IMR-90 (cell line): ENCODE results near the gene STXBP2. TPM values are rescaled to one million over a fixed set of nuclear protein-coding genes. Genes with fewer than 3 reads are reported as not detected.

Experiments
- ATAC-seq: fragments of 200-7000 bp; cut with Tn5 transposase; 2 replicates; pipeline ENCODE4 v1.9.1; 2020; ENCODE audit warnings: low read depth, mild to moderate bottlenecking, moderate library complexity
- BruUV-seq: library from RNA; stranded (reverse); fragments of 400-500 nt; replicated peaks from 2 replicates; lab custom pipeline; 2021; lab: Mats Ljungman, UMichigan
- CTCF ChIA-PET: fragments of 300-600 bp; formaldehyde crosslinking; extraction: SDS; loops from one replicate; lab custom pipeline; 2021; ENCODE audit warnings: antibody characterized with exemption; lab: Yijun Ruan, JAX
- POLR2A ChIA-PET: fragments of 300-600 bp; sonication (Branson Sonifier 250); formaldehyde crosslinking; loops from one replicate; lab custom pipeline; 2022; ENCODE audit warnings: antibody characterized with exemption; ENCODE audit not compliant: unreplicated experiment; lab: Charles Lee
- DNase-seq: peaks from one replicate; pipeline ENCODE4 v3.0.0; 2013
- H2AFZ ChIP-seq: replicated peaks from 2 replicates; pipeline ENCODE3; 2013; ENCODE audit warnings: low read length, mild to moderate bottlenecking; ENCODE audit not compliant: poor library complexity
- H2AK5ac ChIP-seq: 2 replicates; pipeline ENCODE4 v1.6.1; 2013; ENCODE audit warnings: low read depth, low read length, inconsistent platforms
- H2AK9ac ChIP-seq: replicated peaks from 2 replicates; pipeline ENCODE3; 2013; ENCODE audit warnings: mild to moderate bottlenecking, low read depth, low read length, moderate library complexity; ENCODE audit not compliant: poor library complexity
- H2BK120ac ChIP-seq: 2 replicates; pipeline ENCODE4 v1.6.1; 2013; ENCODE audit warnings: low read depth, low read length, inconsistent platforms
- H2BK15ac ChIP-seq: 3 replicates; pipeline ENCODE4 v1.6.1; 2013; ENCODE audit warnings: low read depth, low read length, inconsistent platforms
- H2BK20ac ChIP-seq: 2 replicates; pipeline ENCODE4 v1.6.1; 2013; ENCODE audit warnings: low read depth, mild to moderate bottlenecking, inconsistent platforms, low read length, moderate library complexity
- H2BK5ac ChIP-seq: 2 replicates; pipeline ENCODE4 v1.6.1; 2013; ENCODE audit warnings: mild to moderate bottlenecking, low read depth, low read length, inconsistent platforms; ENCODE audit not compliant: poor library complexity, severe bottlenecking
- H3K14ac ChIP-seq: replicated peaks from 2 replicates; pipeline ENCODE4 v1.6.1; 2013; ENCODE audit warnings: low read depth, low read length, inconsistent platforms
- H3K18ac ChIP-seq: 2 replicates; pipeline ENCODE4 v1.6.1; 2013; ENCODE audit warnings: low read depth, low read length, control low read depth
- H3K23ac ChIP-seq: 2 replicates; pipeline ENCODE4 v1.6.1; 2013; ENCODE audit warnings: low read depth, low read length, inconsistent platforms
- H3K27ac ChIP-seq: 2 replicates; pipeline ENCODE4 v1.5.1; 2013; ENCODE audit warnings: mild to moderate bottlenecking, control low read depth, low read length; ENCODE audit not compliant: insufficient read depth
- H3K27me3 ChIP-seq: 2 replicates; pipeline ENCODE4 v1.6.1; 2013; ENCODE audit warnings: low read length; ENCODE audit not compliant: control insufficient read depth, insufficient read depth
- H3K36me3 ChIP-seq: 2 replicates; pipeline ENCODE4 v1.6.1; 2013; ENCODE audit warnings: low read length, mixed read lengths; ENCODE audit not compliant: control insufficient read depth, insufficient read depth
- H3K4ac ChIP-seq: 2 replicates; pipeline ENCODE4 v1.6.1; 2013; ENCODE audit warnings: low read depth, low read length, inconsistent platforms
- H3K4me1 ChIP-seq: 2 replicates; pipeline ENCODE4 v1.6.1; 2013; ENCODE audit warnings: low read length, mixed read lengths; ENCODE audit not compliant: control insufficient read depth, insufficient read depth
- H3K4me2 ChIP-seq: 2 replicates; pipeline ENCODE4 v1.6.1; 2013; ENCODE audit warnings: low read depth, mild to moderate bottlenecking, control low read depth, low read length, moderate library complexity
- H3K4me3 ChIP-seq: 2 replicates; pipeline ENCODE4 v1.5.1; 2013; ENCODE audit warnings: low read depth, mild to moderate bottlenecking, control low read depth, low read length, moderate library complexity; ENCODE audit not compliant: insufficient read depth
- H3K56ac ChIP-seq: 2 replicates; pipeline ENCODE4 v1.6.1; 2013; ENCODE audit warnings: low read length, inconsistent platforms; ENCODE audit not compliant: insufficient read depth; ENCODE audit errors: extremely low read depth
- H3K79me1 ChIP-seq, 2 experiments: 2 replicates each; pipeline ENCODE4 v1.6.1; 2013; ENCODE audit warnings: low read length in 2 of 2, inconsistent platforms in 1 of 2, low read depth in 1 of 2
- H3K9ac ChIP-seq: 2 replicates; pipeline ENCODE4 v1.6.1; 2013; ENCODE audit warnings: low read depth, low read length, control low read depth
- H3K9me1 ChIP-seq: 2 replicates; pipeline ENCODE4 v1.6.1; 2013; ENCODE audit warnings: low read length, inconsistent platforms; ENCODE audit not compliant: insufficient read depth
- H3K9me3 ChIP-seq: 2 replicates; pipeline ENCODE4 v1.6.1; 2013; ENCODE audit warnings: low read length; ENCODE audit not compliant: control insufficient read depth, insufficient read depth
- H4K20me1 ChIP-seq: 2 replicates; pipeline ENCODE4 v1.6.1; 2013; ENCODE audit warnings: low read length, inconsistent platforms; ENCODE audit not compliant: insufficient read depth
- H4K5ac ChIP-seq: 2 replicates; pipeline ENCODE4 v1.6.1; 2013; ENCODE audit warnings: mild to moderate bottlenecking, low read depth, low read length, control low read depth
- H4K8ac ChIP-seq, 2 experiments: 2 replicates each; pipeline ENCODE4 v1.6.1; 2013; ENCODE audit warnings: low read depth in 2 of 2, low read length in 2 of 2, control low read depth in 1 of 2, inconsistent platforms in 1 of 2
- H4K91ac ChIP-seq: 2 replicates; pipeline ENCODE4 v1.6.1; 2013; ENCODE audit warnings: low read depth, low read length, inconsistent platforms; ENCODE audit not compliant: insufficient read depth
- CTCF ChIP-seq: conservative IDR thresholded peaks from 2 replicates; pipeline ENCODE4 v1.5.1; 2012; ENCODE audit warnings: mild to moderate bottlenecking, low read depth, low read length, improper control_type of control experiment
- MXI1 ChIP-seq: IDR thresholded peaks from 2 replicates; pipeline ENCODE4 v1.6.1; 2012; ENCODE audit warnings: low read depth, mild to moderate bottlenecking, low read length, moderate library complexity, borderline replicate concordance
- NFE2L2 ChIP-seq: fragments of 150-350 bp; IDR thresholded peaks from 2 replicates; pipeline ENCODE4 v1.6.1; 2016; ENCODE audit warnings: low read depth, mild to moderate bottlenecking, low read length
- RAD21 ChIP-seq: IDR thresholded peaks from 2 replicates; pipeline ENCODE4 v1.6.1; 2012; ENCODE audit warnings: low read length, improper control_type of control experiment
- WGBS, 2 experiments: methylation state at CpG; one replicate each; pipeline versions ENCODE4 v1.1.5 to v1.1.7; 2013; ENCODE audit warnings: missing lambda C conversion rate in 2 of 2; ENCODE audit not compliant: insufficient read length in 1 of 2; ENCODE audit errors: extremely low coverage in 2 of 2; 5-methylcytosine and 5-hydroxymethylcytosine counted together
- dilution Hi-C: fragments of 300-500 bp; cut with HindIII; formaldehyde crosslinking; loops from one replicate; pipeline ENCODE4 v1.14.3; 2018; ENCODE audit warnings: low sequenced_read_pairs; ENCODE audit not compliant: unreplicated experiment
- in situ Hi-C: fragments of 300-500 bp; cut with MboI; formaldehyde crosslinking; loops from 3 replicates; pipeline ENCODE4 v1.14.3; 2019; ENCODE audit warnings: low sequenced_read_pairs, inconsistent platforms, mixed read lengths
- intact Hi-C: fragments of 100-400 bp; cut with micrococcal nuclease; formaldehyde crosslinking; loops from 2 replicates; pipeline ENCODE4 v1.10.0; 2022
- polyA plus RNA-seq, 3 experiments: library from polyadenylated mRNA; depleted of rRNA; stranded (reverse); fragments of >200 nt; gene quantifications; 2 replicates each; pipeline ENCODE4 v1.2.3, GENCODE V29; 2012; ENCODE audit warnings: low replicate concordance in 1 of 3
- total RNA-seq: library from RNA; depleted of rRNA; stranded (reverse); fragments of >200 nt; gene quantifications from 2 replicates; pipeline ENCODE4 v1.2.3, GENCODE V29; 2012

The STXBP2 gene
- total and polyA plus RNA-seq, 2 of the 4 experiments (the other 2 are of a cell fraction), result 3.9 to 12.6 TPM

- Histone ChIP-seq H3K23ac (no peak within 1 kb of the TSS), H3K4me3 (no peak within 1 kb of the TSS), H2BK120ac (no peak within 1 kb of the TSS), H3K56ac (no peak within 1 kb of the TSS), H2BK20ac (no peak within 1 kb of the TSS), H2BK5ac (no peak within 1 kb of the TSS), H4K8ac (no peak within 1 kb of the TSS), H3K9me3 (peaks cover 3% of the 10 kb centered on the region; the same call in 1 of the 2 replicates), H4K91ac (no peak within 1 kb of the TSS), H3K27ac (no peak within 1 kb of the TSS), H4K20me1 (no peaks in the 10 kb centered on the region), H3K9ac (no peak within 1 kb of the TSS), H2AK9ac (no peak within 1 kb of the TSS), H3K9me1 (no peaks in the 10 kb centered on the region), H4K5ac (no peak within 1 kb of the TSS), H3K79me1 (no peaks in the 10 kb centered on the region), H2BK15ac (no peak within 1 kb of the TSS), H2AFZ (no peak within 1 kb of the TSS), H3K4me2 (no peak within 1 kb of the TSS), H3K4ac (no peak within 1 kb of the TSS), H3K18ac (no peak within 1 kb of the TSS), H3K27me3 (peaks cover 29% of the 10 kb centered on the region), H3K36me3 (no peaks in the 10 kb centered on the region), H3K4me1 (no peaks in the 10 kb centered on the region), H3K14ac (no peak within 1 kb of the TSS), H2AK5ac (no peak within 1 kb of the TSS)
- DNase-seq, result no peak
- POLR2A ChIA-PET, result no interaction called here
- no TSS peak for BruUV-seq
- ATAC-seq, result no peak
- in situ Hi-C loops, result no loop called here
- dilution Hi-C loops, result no loop called here
- 80% methylated on average over 1 of the region's 9 CpGs; no CpG with 5 or more reads in 1 of the 2 experiments for WGBS, 2 experiments
- TF ChIP-seq RAD21 (no peak), MXI1 (no peak), CTCF (no peak), NFE2L2 (no peak)
- CTCF ChIA-PET, result interaction anchor here (1.9 kb wide), 1 partner anchor 12 kb away, joined by 6 read pairs; the partner anchor contains the start of gene TRAPPC5
- intact Hi-C loops, result no loop called here
Measured at GRCh38 chr19:7668842-7669241, 31.9 kb downstream of the STXBP2 start, which contains the start of gene RETN. TSS of gene RETN (plus strand) at chr19:7669049. CDS start at chr19:7669327, 278 bp downstream.
